ENCODE data around the gene ARHGAP6.

DNA sequence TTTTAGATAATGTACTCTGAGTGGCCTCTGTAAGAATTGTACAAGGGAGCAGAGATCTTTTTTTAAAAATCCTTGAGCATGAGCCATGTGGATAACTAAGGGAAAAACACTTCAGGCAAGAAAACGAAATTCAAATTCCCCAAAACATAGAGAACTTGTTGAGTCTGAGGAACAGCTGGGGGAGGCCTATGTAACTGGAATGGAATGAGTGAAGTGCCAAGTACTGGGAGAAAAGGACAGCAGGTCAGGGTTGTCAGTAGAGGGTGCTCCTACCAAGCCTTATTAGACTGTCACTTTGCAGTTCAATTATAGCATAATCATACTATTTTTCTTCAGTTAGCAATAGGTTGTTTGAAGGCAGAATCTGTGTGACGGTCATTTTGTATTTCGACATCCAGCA is 135.1 kb downstream of the ARHGAP6 start:
- TF ChIP-seq, protein P1, sequence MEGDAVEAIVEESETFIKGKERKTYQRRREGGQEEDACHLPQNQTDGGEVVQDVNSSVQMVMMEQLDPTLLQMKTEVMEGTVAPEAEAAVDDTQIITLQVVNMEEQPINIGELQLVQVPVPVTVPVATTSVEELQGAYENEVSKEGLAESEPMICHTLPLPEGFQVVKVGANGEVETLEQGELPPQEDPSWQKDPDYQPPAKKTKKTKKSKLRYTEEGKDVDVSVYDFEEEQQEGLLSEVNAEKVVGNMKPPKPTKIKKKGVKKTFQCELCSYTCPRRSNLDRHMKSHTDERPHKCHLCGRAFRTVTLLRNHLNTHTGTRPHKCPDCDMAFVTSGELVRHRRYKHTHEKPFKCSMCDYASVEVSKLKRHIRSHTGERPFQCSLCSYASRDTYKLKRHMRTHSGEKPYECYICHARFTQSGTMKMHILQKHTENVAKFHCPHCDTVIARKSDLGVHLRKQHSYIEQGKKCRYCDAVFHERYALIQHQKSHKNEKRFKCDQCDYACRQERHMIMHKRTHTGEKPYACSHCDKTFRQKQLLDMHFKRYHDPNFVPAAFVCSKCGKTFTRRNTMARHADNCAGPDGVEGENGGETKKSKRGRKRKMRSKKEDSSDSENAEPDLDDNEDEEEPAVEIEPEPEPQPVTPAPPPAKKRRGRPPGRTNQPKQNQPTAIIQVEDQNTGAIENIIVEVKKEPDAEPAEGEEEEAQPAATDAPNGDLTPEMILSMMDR (IDR thresholded peaks at IDR 0.05), result no peak
- TF ChIP-seq POLR2AphosphoS5 (IDR thresholded peaks at IDR 0.05), result no peak
